ENCODE data around the gene RAB5B.

Gene RAB5B

GRCh38 chr12:56028511-56029165, 54.8 kb downstream of the RAB5B start:
- Histone ChIP-seq H3K4me3 (ENCODE audit: low read length, poor library complexity, severe bottlenecking) (no peak overlapping the region), H3K9me3 (ENCODE audit: insufficient read depth, low read depth, low read length) (no peaks in the 10 kb centered on the region), H3F3A (ENCODE audit: low read depth) (no peaks in the 10 kb centered on the region), H3K79me2 (ENCODE audit: insufficient read depth, low read length) (no peaks in the 10 kb centered on the region), H3K4me1 (ENCODE audit: insufficient read depth, low read length, poor library complexity, severe bottlenecking) (no peaks in the 10 kb centered on the region), H3K9ac (ENCODE audit: low read depth, low read length, poor library complexity, severe bottlenecking) (no peak overlapping the region), H4K20me1 (ENCODE audit: insufficient read depth, low read length, poor library complexity, severe bottlenecking) (no peaks in the 10 kb centered on the region), H3K27me3 (ENCODE audit: insufficient read depth, low read length, poor library complexity, severe bottlenecking) (no peaks in the 10 kb centered on the region), H3K9me2 (replicated peaks; ENCODE audit: low read depth, low read length) (no peaks in the 10 kb centered on the region), H2AFZ (ENCODE audit: low read length) (no peak overlapping the region), H3K4me2 (ENCODE audit: low read depth, low read length, poor library complexity, severe bottlenecking) (no peak overlapping the region), H3K36me3 (ENCODE audit: insufficient read depth, low read length) (peaks cover 4% of the 10 kb centered on the region; the same call in 1 of the 2 replicates)
- TF ChIP-seq, protein P1, sequence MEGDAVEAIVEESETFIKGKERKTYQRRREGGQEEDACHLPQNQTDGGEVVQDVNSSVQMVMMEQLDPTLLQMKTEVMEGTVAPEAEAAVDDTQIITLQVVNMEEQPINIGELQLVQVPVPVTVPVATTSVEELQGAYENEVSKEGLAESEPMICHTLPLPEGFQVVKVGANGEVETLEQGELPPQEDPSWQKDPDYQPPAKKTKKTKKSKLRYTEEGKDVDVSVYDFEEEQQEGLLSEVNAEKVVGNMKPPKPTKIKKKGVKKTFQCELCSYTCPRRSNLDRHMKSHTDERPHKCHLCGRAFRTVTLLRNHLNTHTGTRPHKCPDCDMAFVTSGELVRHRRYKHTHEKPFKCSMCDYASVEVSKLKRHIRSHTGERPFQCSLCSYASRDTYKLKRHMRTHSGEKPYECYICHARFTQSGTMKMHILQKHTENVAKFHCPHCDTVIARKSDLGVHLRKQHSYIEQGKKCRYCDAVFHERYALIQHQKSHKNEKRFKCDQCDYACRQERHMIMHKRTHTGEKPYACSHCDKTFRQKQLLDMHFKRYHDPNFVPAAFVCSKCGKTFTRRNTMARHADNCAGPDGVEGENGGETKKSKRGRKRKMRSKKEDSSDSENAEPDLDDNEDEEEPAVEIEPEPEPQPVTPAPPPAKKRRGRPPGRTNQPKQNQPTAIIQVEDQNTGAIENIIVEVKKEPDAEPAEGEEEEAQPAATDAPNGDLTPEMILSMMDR (conservative IDR thresholded peaks at IDR 0.05; ENCODE audit: low read length): no peak
- TF ChIP-seq EZH2phosphoT487 (IDR thresholded peaks at IDR 0.05; ENCODE audit: borderline replicate concordance): no peak

GRCh38 chr12:56029166-56029519, 55.3 kb downstream of the RAB5B start:
- Histone ChIP-seq H3K79me2 (ENCODE audit: insufficient read depth, low read length) (no peaks in the 10 kb centered on the region), H3K4me1 (ENCODE audit: insufficient read depth, low read length, poor library complexity, severe bottlenecking) (no peaks in the 10 kb centered on the region), H4K20me1 (ENCODE audit: insufficient read depth, low read length, poor library complexity, severe bottlenecking) (no peaks in the 10 kb centered on the region), H3K9me2 (replicated peaks; ENCODE audit: low read depth, low read length) (no peaks in the 10 kb centered on the region), H3K4me2 (ENCODE audit: low read depth, low read length, poor library complexity, severe bottlenecking) (no peak overlapping the region), H3K9me3 (ENCODE audit: insufficient read depth, low read depth, low read length) (no peaks in the 10 kb centered on the region), H2AFZ (ENCODE audit: low read length) (no peak overlapping the region), H3K9ac (ENCODE audit: low read depth, low read length, poor library complexity, severe bottlenecking) (no peak overlapping the region), H3K36me3 (ENCODE audit: insufficient read depth, low read length) (peaks cover 4% of the 10 kb centered on the region; the same call in 1 of the 2 replicates), H3K4me3 (ENCODE audit: low read length, poor library complexity, severe bottlenecking) (no peak overlapping the region), H3K27me3 (ENCODE audit: insufficient read depth, low read length, poor library complexity, severe bottlenecking) (no peaks in the 10 kb centered on the region), H3F3A (ENCODE audit: low read depth) (no peaks in the 10 kb centered on the region)
- TF ChIP-seq, protein P1 (conservative IDR thresholded peaks at IDR 0.05; ENCODE audit: low read length): no peak
- no peak for TF ChIP-seq EZH2phosphoT487 (IDR thresholded peaks at IDR 0.05; ENCODE audit: borderline replicate concordance)

- Histone ChIP-seq H3K36me3 (ENCODE audit: insufficient read depth, low read length) (peaks cover 4% of the 10 kb centered on the region; the same call in 1 of the 2 replicates), H3F3A (ENCODE audit: low read depth) (no peaks in the 10 kb centered on the region), H3K9me3 (ENCODE audit: insufficient read depth, low read depth, low read length) (no peaks in the 10 kb centered on the region), H3K4me2 (ENCODE audit: low read depth, low read length, poor library complexity, severe bottlenecking) (no peak overlapping the region), H3K27me3 (ENCODE audit: insufficient read depth, low read length, poor library complexity, severe bottlenecking) (no peaks in the 10 kb centered on the region), H3K9ac (ENCODE audit: low read depth, low read length, poor library complexity, severe bottlenecking) (no peak overlapping the region), H2AFZ (ENCODE audit: low read length) (no peak overlapping the region), H3K9me2 (replicated peaks; ENCODE audit: low read depth, low read length) (no peaks in the 10 kb centered on the region), H3K4me3 (ENCODE audit: low read length, poor library complexity, severe bottlenecking) (no peak overlapping the region), H4K20me1 (ENCODE audit: insufficient read depth, low read length, poor library complexity, severe bottlenecking) (no peaks in the 10 kb centered on the region), H3K4me1 (ENCODE audit: insufficient read depth, low read length, poor library complexity, severe bottlenecking) (no peaks in the 10 kb centered on the region), H3K79me2 (ENCODE audit: insufficient read depth, low read length) (no peaks in the 10 kb centered on the region)
- TF ChIP-seq EZH2phosphoT487 (IDR thresholded peaks at IDR 0.05; ENCODE audit: borderline replicate concordance): no peak
- TF ChIP-seq, protein P1 (conservative IDR thresholded peaks at IDR 0.05; ENCODE audit: low read length): peak; percentile 81
These were observed 55.9 kb downstream of the RAB5B start for GRCh38 chr12:56029666-56030293.

All from Loucy (cell line).